IMR-90 (cell line): ENCODE results near the gene WLS. TPM values are rescaled to one million over a fixed set of nuclear protein-coding genes. Genes with fewer than 3 reads are reported as not detected.

Source experiments
- ATAC-seq: fragments of 200-7000 bp; cut with Tn5 transposase; 2 replicates; pipeline ENCODE4 v1.9.1; 2020; ENCODE audit warnings: low read depth, mild to moderate bottlenecking, moderate library complexity
- BruUV-seq: library from RNA; stranded (reverse); fragments of 400-500 nt; replicated peaks from 2 replicates; lab custom pipeline; 2021; lab: Mats Ljungman, UMichigan
- CTCF ChIA-PET: fragments of 300-600 bp; formaldehyde crosslinking; extraction: SDS; loops from one replicate; lab custom pipeline; 2021; ENCODE audit warnings: antibody characterized with exemption; lab: Yijun Ruan, JAX
- POLR2A ChIA-PET: fragments of 300-600 bp; sonication (Branson Sonifier 250); formaldehyde crosslinking; loops from one replicate; lab custom pipeline; 2022; ENCODE audit warnings: antibody characterized with exemption; ENCODE audit not compliant: unreplicated experiment; lab: Charles Lee
- DNase-seq: peaks from one replicate; pipeline ENCODE4 v3.0.0; 2013
- H2AFZ ChIP-seq: replicated peaks from 2 replicates; pipeline ENCODE3; 2013; ENCODE audit warnings: low read length, mild to moderate bottlenecking; ENCODE audit not compliant: poor library complexity
- H2AK5ac ChIP-seq: 2 replicates; pipeline ENCODE4 v1.6.1; 2013; ENCODE audit warnings: low read depth, low read length, inconsistent platforms
- H2AK9ac ChIP-seq: replicated peaks from 2 replicates; pipeline ENCODE3; 2013; ENCODE audit warnings: mild to moderate bottlenecking, low read depth, low read length, moderate library complexity; ENCODE audit not compliant: poor library complexity
- H2BK120ac ChIP-seq: 2 replicates; pipeline ENCODE4 v1.6.1; 2013; ENCODE audit warnings: low read depth, low read length, inconsistent platforms
- H2BK15ac ChIP-seq: 3 replicates; pipeline ENCODE4 v1.6.1; 2013; ENCODE audit warnings: low read depth, low read length, inconsistent platforms
- H2BK20ac ChIP-seq: 2 replicates; pipeline ENCODE4 v1.6.1; 2013; ENCODE audit warnings: low read depth, mild to moderate bottlenecking, inconsistent platforms, low read length, moderate library complexity
- H2BK5ac ChIP-seq: 2 replicates; pipeline ENCODE4 v1.6.1; 2013; ENCODE audit warnings: mild to moderate bottlenecking, low read depth, low read length, inconsistent platforms; ENCODE audit not compliant: poor library complexity, severe bottlenecking
- H3K14ac ChIP-seq: replicated peaks from 2 replicates; pipeline ENCODE4 v1.6.1; 2013; ENCODE audit warnings: low read depth, low read length, inconsistent platforms
- H3K18ac ChIP-seq: 2 replicates; pipeline ENCODE4 v1.6.1; 2013; ENCODE audit warnings: low read depth, low read length, control low read depth
- H3K23ac ChIP-seq: 2 replicates; pipeline ENCODE4 v1.6.1; 2013; ENCODE audit warnings: low read depth, low read length, inconsistent platforms
- H3K27ac ChIP-seq: 2 replicates; pipeline ENCODE4 v1.5.1; 2013; ENCODE audit warnings: mild to moderate bottlenecking, control low read depth, low read length; ENCODE audit not compliant: insufficient read depth
- H3K27me3 ChIP-seq: 2 replicates; pipeline ENCODE4 v1.6.1; 2013; ENCODE audit warnings: low read length; ENCODE audit not compliant: control insufficient read depth, insufficient read depth
- H3K36me3 ChIP-seq: 2 replicates; pipeline ENCODE4 v1.6.1; 2013; ENCODE audit warnings: low read length, mixed read lengths; ENCODE audit not compliant: control insufficient read depth, insufficient read depth
- H3K4ac ChIP-seq: 2 replicates; pipeline ENCODE4 v1.6.1; 2013; ENCODE audit warnings: low read depth, low read length, inconsistent platforms
- H3K4me1 ChIP-seq: 2 replicates; pipeline ENCODE4 v1.6.1; 2013; ENCODE audit warnings: low read length, mixed read lengths; ENCODE audit not compliant: control insufficient read depth, insufficient read depth
- H3K4me2 ChIP-seq: 2 replicates; pipeline ENCODE4 v1.6.1; 2013; ENCODE audit warnings: low read depth, mild to moderate bottlenecking, control low read depth, low read length, moderate library complexity
- H3K4me3 ChIP-seq: 2 replicates; pipeline ENCODE4 v1.5.1; 2013; ENCODE audit warnings: low read depth, mild to moderate bottlenecking, control low read depth, low read length, moderate library complexity; ENCODE audit not compliant: insufficient read depth
- H3K56ac ChIP-seq: 2 replicates; pipeline ENCODE4 v1.6.1; 2013; ENCODE audit warnings: low read length, inconsistent platforms; ENCODE audit not compliant: insufficient read depth; ENCODE audit errors: extremely low read depth
- H3K79me1 ChIP-seq, 2 experiments: 2 replicates each; pipeline ENCODE4 v1.6.1; 2013; ENCODE audit warnings: low read length in 2 of 2, inconsistent platforms in 1 of 2, low read depth in 1 of 2
- H3K9ac ChIP-seq: 2 replicates; pipeline ENCODE4 v1.6.1; 2013; ENCODE audit warnings: low read depth, low read length, control low read depth
- H3K9me1 ChIP-seq: 2 replicates; pipeline ENCODE4 v1.6.1; 2013; ENCODE audit warnings: low read length, inconsistent platforms; ENCODE audit not compliant: insufficient read depth
- H3K9me3 ChIP-seq: 2 replicates; pipeline ENCODE4 v1.6.1; 2013; ENCODE audit warnings: low read length; ENCODE audit not compliant: control insufficient read depth, insufficient read depth
- H4K20me1 ChIP-seq: 2 replicates; pipeline ENCODE4 v1.6.1; 2013; ENCODE audit warnings: low read length, inconsistent platforms; ENCODE audit not compliant: insufficient read depth
- H4K5ac ChIP-seq: 2 replicates; pipeline ENCODE4 v1.6.1; 2013; ENCODE audit warnings: mild to moderate bottlenecking, low read depth, low read length, control low read depth
- H4K8ac ChIP-seq, 2 experiments: 2 replicates each; pipeline ENCODE4 v1.6.1; 2013; ENCODE audit warnings: low read depth in 2 of 2, low read length in 2 of 2, control low read depth in 1 of 2, inconsistent platforms in 1 of 2
- H4K91ac ChIP-seq: 2 replicates; pipeline ENCODE4 v1.6.1; 2013; ENCODE audit warnings: low read depth, low read length, inconsistent platforms; ENCODE audit not compliant: insufficient read depth
- BHLHE40 ChIP-seq: fragments of 150-350 bp; IDR thresholded peaks from 2 replicates; pipeline ENCODE4 v1.6.1; 2016; ENCODE audit warnings: mild to moderate bottlenecking, low read depth, low read length
- CEBPB ChIP-seq: IDR thresholded peaks from 2 replicates; pipeline ENCODE4 v1.6.1; 2012; ENCODE audit warnings: low read depth, low read length, improper control_type of control experiment
- CHD1 ChIP-seq: IDR thresholded peaks from 2 replicates; pipeline ENCODE4 v1.6.1; 2012; ENCODE audit warnings: low read depth, low read length, improper control_type of control experiment
- FOS ChIP-seq: fragments of 150-350 bp; IDR thresholded peaks from 2 replicates; pipeline ENCODE4 v1.6.1; 2016; ENCODE audit warnings: low read depth, low read length
- MAFK ChIP-seq: IDR thresholded peaks from 2 replicates; pipeline ENCODE4 v1.6.1; 2012; ENCODE audit warnings: low read depth, low read length, improper control_type of control experiment
- MAZ ChIP-seq: IDR thresholded peaks from 2 replicates; pipeline ENCODE4 v1.6.1; 2012; ENCODE audit warnings: low read depth, mild to moderate bottlenecking, low read length, improper control_type of control experiment, moderate library complexity, borderline replicate concordance
- MXI1 ChIP-seq: IDR thresholded peaks from 2 replicates; pipeline ENCODE4 v1.6.1; 2012; ENCODE audit warnings: low read depth, mild to moderate bottlenecking, low read length, moderate library complexity, borderline replicate concordance
- NFE2L2 ChIP-seq: fragments of 150-350 bp; IDR thresholded peaks from 2 replicates; pipeline ENCODE4 v1.6.1; 2016; ENCODE audit warnings: low read depth, mild to moderate bottlenecking, low read length
- POLR2A ChIP-seq: IDR thresholded peaks from 2 replicates; pipeline ENCODE4 v1.6.1; 2012; ENCODE audit warnings: mild to moderate bottlenecking, low read depth, low read length
- RAD21 ChIP-seq: IDR thresholded peaks from 2 replicates; pipeline ENCODE4 v1.6.1; 2012; ENCODE audit warnings: low read length, improper control_type of control experiment
- RCOR1 ChIP-seq: IDR thresholded peaks from 2 replicates; pipeline ENCODE4 v1.6.1; 2012; ENCODE audit warnings: mild to moderate bottlenecking, low read length, improper control_type of control experiment; ENCODE audit not compliant: insufficient replicate concordance
- RFX5 ChIP-seq: IDR thresholded peaks from 2 replicates; pipeline ENCODE4 v1.8.0; 2012; ENCODE audit warnings: low read depth, mild to moderate bottlenecking, low read length, moderate library complexity
- SMC3 ChIP-seq: fragments of 150-350 bp; IDR thresholded peaks from 2 replicates; pipeline ENCODE4 v1.6.1; 2016; ENCODE audit warnings: low read depth, mild to moderate bottlenecking, antibody characterized with exemption, low read length, moderate library complexity
- WGBS, 2 experiments: methylation state at CpG; one replicate each; pipeline versions ENCODE4 v1.1.5 to v1.1.7; 2013; ENCODE audit warnings: missing lambda C conversion rate in 2 of 2; ENCODE audit not compliant: insufficient read length in 1 of 2; ENCODE audit errors: extremely low coverage in 2 of 2; 5-methylcytosine and 5-hydroxymethylcytosine counted together
- dilution Hi-C: fragments of 300-500 bp; cut with HindIII; formaldehyde crosslinking; loops from one replicate; pipeline ENCODE4 v1.14.3; 2018; ENCODE audit warnings: low sequenced_read_pairs; ENCODE audit not compliant: unreplicated experiment
- in situ Hi-C: fragments of 300-500 bp; cut with MboI; formaldehyde crosslinking; loops from 3 replicates; pipeline ENCODE4 v1.14.3; 2019; ENCODE audit warnings: low sequenced_read_pairs, inconsistent platforms, mixed read lengths
- intact Hi-C: fragments of 100-400 bp; cut with micrococcal nuclease; formaldehyde crosslinking; loops from 2 replicates; pipeline ENCODE4 v1.10.0; 2022
- polyA plus RNA-seq, 3 experiments: library from polyadenylated mRNA; depleted of rRNA; stranded (reverse); fragments of >200 nt; gene quantifications; 2 replicates each; pipeline ENCODE4 v1.2.3, GENCODE V29; 2012; ENCODE audit warnings: low replicate concordance in 1 of 3
- total RNA-seq: library from RNA; depleted of rRNA; stranded (reverse); fragments of >200 nt; gene quantifications from 2 replicates; pipeline ENCODE4 v1.2.3, GENCODE V29; 2012
- TF ChIP-seq, protein P1 (sequence below): conservative IDR thresholded peaks from 2 replicates; pipeline ENCODE4 v1.5.1; 2012; ENCODE audit warnings: mild to moderate bottlenecking, low read depth, low read length, improper control_type of control experiment
- TF ChIP-seq, protein P2 (sequence below): fragments of 150-350 bp; IDR thresholded peaks from 2 replicates; pipeline ENCODE4 v1.6.1; 2016; ENCODE audit warnings: low read depth, mild to moderate bottlenecking, low read length, moderate library complexity, borderline replicate concordance
- TF ChIP-seq, protein P3 (sequence below): fragments of 150-350 bp; IDR thresholded peaks from 2 replicates; pipeline ENCODE4 v1.6.1; 2017; ENCODE audit warnings: mild to moderate bottlenecking, antibody characterized with exemption, low read length, low read depth

The WLS gene
- total and polyA plus RNA-seq, 2 of the 4 experiments (the other 2 are of a cell fraction), result 152 to 157 TPM

DNA sequence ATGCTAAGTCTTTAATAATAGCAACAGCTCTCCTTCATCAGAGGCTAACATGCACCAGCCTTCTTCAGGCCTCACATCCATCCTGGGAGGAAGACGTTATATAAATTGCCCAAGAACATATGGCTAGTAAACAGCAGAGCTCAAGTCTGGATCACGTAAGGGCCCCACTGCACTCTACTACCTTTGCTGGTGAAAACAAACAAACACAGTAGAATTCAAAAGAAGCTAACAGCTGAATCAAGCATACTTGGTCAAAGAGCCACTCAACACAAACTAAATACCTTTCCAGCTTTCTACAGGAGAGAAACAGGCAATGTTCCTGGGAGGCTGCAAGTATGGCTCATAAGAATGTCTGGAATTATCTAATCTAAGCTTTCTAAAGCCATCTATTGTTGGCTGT lies 66.0 kb downstream of the WLS start:
- Histone ChIP-seq H2BK20ac (no peak overlapping the region), H4K8ac (no peak overlapping the region; a peak in 1 of 4 replicates), H2BK120ac (peak overlapping the region; percentile 18; the same call in 1 of the 2 replicates), H2AFZ (no peak overlapping the region), H3K4me1 (peaks cover 2% of the 10 kb centered on the region), H2BK5ac (no peak overlapping the region), H4K91ac (no peak overlapping the region), H4K20me1 (peaks cover 4% of the 10 kb centered on the region; the same call in 1 of the 2 replicates), H3K27ac (no peak overlapping the region), H2AK9ac (peak overlapping the region; percentile 87), H3K23ac (no peak overlapping the region; the same call in 1 of the 2 replicates), H3K18ac (peak overlapping the region; percentile 31; the same call in 1 of the 2 replicates), H3K14ac (no peak overlapping the region; the same call in 1 of the 2 replicates), H3K9me3 (no peaks in the 10 kb centered on the region), H2BK15ac (no peak overlapping the region), H3K36me3 (peaks cover 21% of the 10 kb centered on the region), H3K4me2 (no peak overlapping the region), H3K9ac (no peak overlapping the region), H3K27me3 (no peaks in the 10 kb centered on the region), H4K5ac (no peak overlapping the region), H3K9me1 (peaks cover 23% of the 10 kb centered on the region), H2AK5ac (no peak overlapping the region), H3K4ac (no peak overlapping the region), H3K56ac (no peak overlapping the region), H3K79me1 (peaks cover 45 to 79% of the 10 kb centered on the region in 2 experiments), H3K4me3 (no peak overlapping the region)
- POLR2A ChIA-PET, result no interaction called here
- CTCF ChIA-PET, result interaction anchor here (1.2 to 1.4 kb wide), 2 partner anchors 9 to 35 kb away, joined by 3 to 7 read pairs; no protein-coding TSS in a partner anchor
- ATAC-seq, result peak; percentile 24; the same call in 1 of the 2 replicates
- TF ChIP-seq CHD1, result no peak
- no peak for TF ChIP-seq RAD21
- no peak for TF ChIP-seq SMC3
- no peak for TF ChIP-seq RCOR1
- TF ChIP-seq BHLHE40, result no peak
- TF ChIP-seq MXI1, result no peak
- TF ChIP-seq NFE2L2, result no peak
- no peak for TF ChIP-seq POLR2A
- no peak for TF ChIP-seq FOS
- no peak for TF ChIP-seq CEBPB
- no peak for TF ChIP-seq RFX5
- TF ChIP-seq, protein P1, sequence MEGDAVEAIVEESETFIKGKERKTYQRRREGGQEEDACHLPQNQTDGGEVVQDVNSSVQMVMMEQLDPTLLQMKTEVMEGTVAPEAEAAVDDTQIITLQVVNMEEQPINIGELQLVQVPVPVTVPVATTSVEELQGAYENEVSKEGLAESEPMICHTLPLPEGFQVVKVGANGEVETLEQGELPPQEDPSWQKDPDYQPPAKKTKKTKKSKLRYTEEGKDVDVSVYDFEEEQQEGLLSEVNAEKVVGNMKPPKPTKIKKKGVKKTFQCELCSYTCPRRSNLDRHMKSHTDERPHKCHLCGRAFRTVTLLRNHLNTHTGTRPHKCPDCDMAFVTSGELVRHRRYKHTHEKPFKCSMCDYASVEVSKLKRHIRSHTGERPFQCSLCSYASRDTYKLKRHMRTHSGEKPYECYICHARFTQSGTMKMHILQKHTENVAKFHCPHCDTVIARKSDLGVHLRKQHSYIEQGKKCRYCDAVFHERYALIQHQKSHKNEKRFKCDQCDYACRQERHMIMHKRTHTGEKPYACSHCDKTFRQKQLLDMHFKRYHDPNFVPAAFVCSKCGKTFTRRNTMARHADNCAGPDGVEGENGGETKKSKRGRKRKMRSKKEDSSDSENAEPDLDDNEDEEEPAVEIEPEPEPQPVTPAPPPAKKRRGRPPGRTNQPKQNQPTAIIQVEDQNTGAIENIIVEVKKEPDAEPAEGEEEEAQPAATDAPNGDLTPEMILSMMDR, result no peak
- no peak for TF ChIP-seq MAFK
- TF ChIP-seq MAZ, result no peak
- TF ChIP-seq, protein P2, sequence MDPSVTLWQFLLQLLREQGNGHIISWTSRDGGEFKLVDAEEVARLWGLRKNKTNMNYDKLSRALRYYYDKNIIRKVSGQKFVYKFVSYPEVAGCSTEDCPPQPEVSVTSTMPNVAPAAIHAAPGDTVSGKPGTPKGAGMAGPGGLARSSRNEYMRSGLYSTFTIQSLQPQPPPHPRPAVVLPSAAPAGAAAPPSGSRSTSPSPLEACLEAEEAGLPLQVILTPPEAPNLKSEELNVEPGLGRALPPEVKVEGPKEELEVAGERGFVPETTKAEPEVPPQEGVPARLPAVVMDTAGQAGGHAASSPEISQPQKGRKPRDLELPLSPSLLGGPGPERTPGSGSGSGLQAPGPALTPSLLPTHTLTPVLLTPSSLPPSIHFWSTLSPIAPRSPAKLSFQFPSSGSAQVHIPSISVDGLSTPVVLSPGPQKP, result no peak
- TF ChIP-seq, protein P3, sequence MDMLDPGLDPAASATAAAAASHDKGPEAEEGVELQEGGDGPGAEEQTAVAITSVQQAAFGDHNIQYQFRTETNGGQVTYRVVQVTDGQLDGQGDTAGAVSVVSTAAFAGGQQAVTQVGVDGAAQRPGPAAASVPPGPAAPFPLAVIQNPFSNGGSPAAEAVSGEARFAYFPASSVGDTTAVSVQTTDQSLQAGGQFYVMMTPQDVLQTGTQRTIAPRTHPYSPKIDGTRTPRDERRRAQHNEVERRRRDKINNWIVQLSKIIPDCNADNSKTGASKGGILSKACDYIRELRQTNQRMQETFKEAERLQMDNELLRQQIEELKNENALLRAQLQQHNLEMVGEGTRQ, result no peak
- in situ Hi-C loops, result no loop called here
- intact Hi-C loops, result no loop called here
- no TSS peak for BruUV-seq
- dilution Hi-C loops, result no loop called here
- no CpG with 5 or more reads among the region's 2 CpGs for WGBS, 2 experiments
- DNase-seq, result no peak
